HFF-Myc (cell line): Measurements from ENCODE around the gene GPR45.
A peak's percentile ranks its signal among the peaks of the same experiment; 100 is the strongest.

Experiments
- DNase-seq: peaks from one replicate; pipeline ENCODE4 v3.0.0-alpha.2; 2011; ENCODE audit warnings: low read depth; ENCODE audit errors: extremely low read depth
- H3K4me3 ChIP-seq: replicated peaks from 2 replicates; pipeline ENCODE4 v1.5.1; 2011; ENCODE audit warnings: low read depth, mild to moderate bottlenecking, control low read depth, low read length
- CTCF ChIP-seq: IDR thresholded peaks from 2 replicates; pipeline ENCODE4 v1.5.1; 2012; ENCODE audit warnings: mild to moderate bottlenecking, low read depth, low read length, control low read depth; ENCODE audit errors: missing control alignments

Gene GPR45

GRCh38 chr2:105231232-105231619, 10.3 kb upstream of the GPR45 start:
- no peak for DNase-seq

GRCh38 chr2:105235388-105236059, 6.0 kb upstream of the GPR45 start:
- TF ChIP-seq CTCF: peak; percentile 81
- DNase-seq: peak; percentile 64
- H3K4me3 ChIP-seq: no peak overlapping the region

More at GRCh38 chr2:105231232-105231619, 10.3 kb upstream of the GPR45 start:
- no peak for TF ChIP-seq CTCF
- H3K4me3 ChIP-seq: no peak overlapping the region

GRCh38 chr2:105236060-105236424, 5.5 kb upstream of the GPR45 start:
- TF ChIP-seq CTCF: no peak
- no peak overlapping the region for H3K4me3 ChIP-seq
- DNase-seq: no peak

- no peak overlapping the region for H3K4me3 ChIP-seq
- TF ChIP-seq CTCF: no peak
- DNase-seq: no peak
Observed at GRCh38 chr2:105237045-105237765, 4.3 kb upstream of the GPR45 start.

GRCh38 chr2:105238664-105239240, 2.8 kb upstream of the GPR45 start:
- no peak overlapping the region for H3K4me3 ChIP-seq
- DNase-seq: no peak
- TF ChIP-seq CTCF: no peak

- H3K4me3 ChIP-seq: no peak overlapping the region
- DNase-seq: peak; percentile 66
- TF ChIP-seq CTCF: no peak
Observed at GRCh38 chr2:105239924-105240323, 1.6 kb upstream of the GPR45 start.
